ENCODE results near the gene TIMD4. TPM values are rescaled to one million over a fixed set of nuclear protein-coding genes. Genes with fewer than 3 reads are reported as not detected.

The TIMD4 gene
- total and polyA plus RNA-seq, 2 donors (not counting 1 experiment from before 2014, with no cell fraction given) = not detected

DNA sequence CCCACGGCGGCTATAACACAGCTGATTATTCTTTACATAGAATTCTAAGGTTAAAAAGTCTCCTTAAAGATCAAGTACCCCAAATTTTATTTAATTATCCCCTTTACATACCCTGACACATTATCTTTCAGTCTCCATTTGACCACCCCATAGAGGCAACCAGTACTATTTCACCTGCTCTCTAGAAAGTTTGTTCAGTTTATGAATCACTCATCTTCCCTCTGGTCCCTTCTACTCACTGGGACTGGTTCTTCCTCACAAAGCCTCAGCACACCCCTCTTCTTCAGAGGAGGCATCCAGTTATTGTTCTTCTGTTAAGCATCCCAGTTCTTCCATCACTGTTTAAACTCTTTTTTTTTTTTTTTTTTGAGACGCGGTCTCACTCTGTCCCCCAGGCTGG, 70.2 kb downstream of the TIMD4 start:
- Histone ChIP-seq H3K4me1 (ENCODE audit: control insufficient read depth, extremely low read depth, insufficient read depth, low read length) (no peaks in the 10 kb centered on the region), H2AFZ (ENCODE audit: low read length) (no peak overlapping the region), H3K27ac (ENCODE audit: insufficient read depth, low read length) (no peak overlapping the region), H3K36me3 (ENCODE audit: control insufficient read depth, insufficient read depth, low read length) (no peaks in the 10 kb centered on the region), H3K27me3 (ENCODE audit: control insufficient read depth, insufficient read depth, low read length) (no peaks in the 10 kb centered on the region), H3K9ac (ENCODE audit: insufficient read depth, low read length) (no peak overlapping the region), H3K4me2 (ENCODE audit: extremely low read depth, insufficient read depth, low read length) (no peak overlapping the region), H4K20me1 (ENCODE audit: control insufficient read depth, extremely low read depth, insufficient read depth, low read length) (no peaks in the 10 kb centered on the region), H3K4me3 (replicated peaks in 1 of 4; ENCODE audit: control extremely low read depth in 1 of 4, insufficient read depth in 1 of 4, low read depth in 3 of 4, low read length in 4 of 4) (no peak overlapping the region), H3K79me2 (ENCODE audit: control insufficient read depth, insufficient read depth, low read length) (no peaks in the 10 kb centered on the region), H3K9me3 (ENCODE audit: control insufficient read depth, insufficient read depth, low read depth, low read length) (no peaks in the 10 kb centered on the region)
- DNase-seq (ENCODE audit: low read depth in 2 of 2) = no peak
- TF ChIP-seq EZH2 (IDR thresholded peaks at IDR 0.05; ENCODE audit: low read length, missing control alignments) = no peak
- TF ChIP-seq, protein P1, sequence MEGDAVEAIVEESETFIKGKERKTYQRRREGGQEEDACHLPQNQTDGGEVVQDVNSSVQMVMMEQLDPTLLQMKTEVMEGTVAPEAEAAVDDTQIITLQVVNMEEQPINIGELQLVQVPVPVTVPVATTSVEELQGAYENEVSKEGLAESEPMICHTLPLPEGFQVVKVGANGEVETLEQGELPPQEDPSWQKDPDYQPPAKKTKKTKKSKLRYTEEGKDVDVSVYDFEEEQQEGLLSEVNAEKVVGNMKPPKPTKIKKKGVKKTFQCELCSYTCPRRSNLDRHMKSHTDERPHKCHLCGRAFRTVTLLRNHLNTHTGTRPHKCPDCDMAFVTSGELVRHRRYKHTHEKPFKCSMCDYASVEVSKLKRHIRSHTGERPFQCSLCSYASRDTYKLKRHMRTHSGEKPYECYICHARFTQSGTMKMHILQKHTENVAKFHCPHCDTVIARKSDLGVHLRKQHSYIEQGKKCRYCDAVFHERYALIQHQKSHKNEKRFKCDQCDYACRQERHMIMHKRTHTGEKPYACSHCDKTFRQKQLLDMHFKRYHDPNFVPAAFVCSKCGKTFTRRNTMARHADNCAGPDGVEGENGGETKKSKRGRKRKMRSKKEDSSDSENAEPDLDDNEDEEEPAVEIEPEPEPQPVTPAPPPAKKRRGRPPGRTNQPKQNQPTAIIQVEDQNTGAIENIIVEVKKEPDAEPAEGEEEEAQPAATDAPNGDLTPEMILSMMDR (conservative IDR thresholded peaks at IDR 0.05 in 1 of 2, IDR thresholded peaks at IDR 0.05 in 1 of 2; ENCODE audit: low read depth in 1 of 2, low read length in 2 of 2) = no peak

DNA sequence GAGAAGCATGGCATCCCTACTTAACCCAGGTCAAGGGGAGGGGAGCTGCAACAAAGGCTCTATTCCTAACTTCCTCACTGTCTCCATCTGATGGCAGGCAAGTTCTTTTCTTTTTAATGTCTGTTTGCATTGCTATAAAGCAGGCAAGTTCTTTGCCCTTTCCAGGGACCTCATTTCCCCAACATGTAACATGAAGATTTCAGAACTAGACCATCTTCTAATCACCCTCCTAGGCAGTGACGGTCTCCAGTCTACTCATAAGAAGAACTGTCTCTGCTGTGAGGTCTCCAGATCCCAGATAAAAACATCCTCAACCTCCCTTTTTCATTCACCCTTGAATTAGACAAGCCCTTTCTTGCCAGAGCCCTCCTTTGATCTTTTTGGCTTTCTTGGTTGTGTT, 70.8 kb downstream of the TIMD4 start:
- H3K27me3 ChIP-seq (ENCODE audit: control insufficient read depth, insufficient read depth, low read length) = no peaks in the 10 kb centered on the region
- no peaks in the 10 kb centered on the region for H3K9me3 ChIP-seq (ENCODE audit: control insufficient read depth, insufficient read depth, low read depth, low read length)
- no peaks in the 10 kb centered on the region for H3K4me1 ChIP-seq (ENCODE audit: control insufficient read depth, extremely low read depth, insufficient read depth, low read length)
- no peak overlapping the region for H3K9ac ChIP-seq (ENCODE audit: insufficient read depth, low read length)
- no peak overlapping the region for H3K4me3 ChIP-seq (replicated peaks in 1 of 4; ENCODE audit: control extremely low read depth in 1 of 4, insufficient read depth in 1 of 4, low read depth in 3 of 4, low read length in 4 of 4)
- no peaks in the 10 kb centered on the region for H3K79me2 ChIP-seq (ENCODE audit: control insufficient read depth, insufficient read depth, low read length)
- H2AFZ ChIP-seq (ENCODE audit: low read length) = no peak overlapping the region
- no peak for TF ChIP-seq EZH2 (IDR thresholded peaks at IDR 0.05; ENCODE audit: low read length, missing control alignments)
- TF ChIP-seq, protein P1 (conservative IDR thresholded peaks at IDR 0.05 in 1 of 2, IDR thresholded peaks at IDR 0.05 in 1 of 2; ENCODE audit: low read depth in 1 of 2, low read length in 2 of 2) = no peak
- no peak overlapping the region for H3K4me2 ChIP-seq (ENCODE audit: extremely low read depth, insufficient read depth, low read length)
- H4K20me1 ChIP-seq (ENCODE audit: control insufficient read depth, extremely low read depth, insufficient read depth, low read length) = no peaks in the 10 kb centered on the region
- no peak overlapping the region for H3K27ac ChIP-seq (ENCODE audit: insufficient read depth, low read length)
- no peak for DNase-seq (ENCODE audit: low read depth in 2 of 2)
- no peaks in the 10 kb centered on the region for H3K36me3 ChIP-seq (ENCODE audit: control insufficient read depth, insufficient read depth, low read length)

DNA sequence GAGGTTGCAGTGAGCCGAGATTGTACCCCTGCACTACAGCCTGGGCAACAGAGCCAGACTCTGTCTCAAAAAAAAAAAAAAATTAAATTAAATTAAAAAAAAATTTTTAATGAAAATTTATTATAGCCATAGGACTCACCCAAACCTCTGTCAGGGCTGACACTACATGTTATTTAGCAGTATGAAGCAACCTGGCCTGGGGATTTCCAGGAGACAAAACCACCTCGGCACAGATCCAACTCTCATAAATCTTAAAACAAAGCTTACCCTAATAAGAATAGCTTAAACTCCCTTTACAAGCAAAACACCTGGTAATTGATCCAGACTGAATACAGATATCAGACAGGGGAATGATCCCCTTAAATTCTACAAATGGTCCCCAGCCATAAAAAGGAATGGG, 74.5 kb downstream of the TIMD4 start:
- DNase-seq (ENCODE audit: low read depth in 2 of 2) = no peak
- Histone ChIP-seq H3K4me1 (ENCODE audit: control insufficient read depth, extremely low read depth, insufficient read depth, low read length) (no peaks in the 10 kb centered on the region), H2AFZ (ENCODE audit: low read length) (no peak overlapping the region), H3K27ac (ENCODE audit: insufficient read depth, low read length) (no peak overlapping the region), H3K4me2 (ENCODE audit: extremely low read depth, insufficient read depth, low read length) (no peak overlapping the region), H3K36me3 (ENCODE audit: control insufficient read depth, insufficient read depth, low read length) (no peaks in the 10 kb centered on the region), H3K9me3 (ENCODE audit: control insufficient read depth, insufficient read depth, low read depth, low read length) (no peaks in the 10 kb centered on the region), H3K27me3 (ENCODE audit: control insufficient read depth, insufficient read depth, low read length) (no peaks in the 10 kb centered on the region), H4K20me1 (ENCODE audit: control insufficient read depth, extremely low read depth, insufficient read depth, low read length) (no peaks in the 10 kb centered on the region), H3K9ac (ENCODE audit: insufficient read depth, low read length) (no peak overlapping the region), H3K79me2 (ENCODE audit: control insufficient read depth, insufficient read depth, low read length) (no peaks in the 10 kb centered on the region), H3K4me3 (replicated peaks in 1 of 4; ENCODE audit: control extremely low read depth in 1 of 4, insufficient read depth in 1 of 4, low read depth in 3 of 4, low read length in 4 of 4) (no peak overlapping the region)
- TF ChIP-seq EZH2 (IDR thresholded peaks at IDR 0.05; ENCODE audit: low read length, missing control alignments) = no peak
- TF ChIP-seq, protein P1 (conservative IDR thresholded peaks at IDR 0.05 in 1 of 2, IDR thresholded peaks at IDR 0.05 in 1 of 2; ENCODE audit: low read depth in 1 of 2, low read length in 2 of 2) = no peak

All from fibroblast of lung (primary cell).